GM12878 (cell line): ENCODE results near the gene CDC25A. TPM values are rescaled to one million over a fixed set of nuclear protein-coding genes. Genes with fewer than 3 reads are reported as not detected.

Experiments
- ATAC-seq: fragments of 200-7000 bp; cut with Tn5 transposase; 3 replicates; pipeline ENCODE4 v1.9.1; 2020; ENCODE audit warnings: mild to moderate bottlenecking, moderate library complexity
- BruUV-seq: library from RNA; stranded (reverse); fragments of 400-500 nt; replicated peaks from 2 replicates; lab custom pipeline; 2021; lab: Mats Ljungman, UMichigan
- CTCF ChIA-PET: fragments of 300-600 bp; sonication (Branson Sonifier 250); formaldehyde crosslinking; extraction: SDS; loops from one replicate; lab custom pipeline; 2021; ENCODE audit warnings: inconsistent platforms; lab: Yijun Ruan, JAX
- POLR2A ChIA-PET: fragments of 350-600 bp; formaldehyde crosslinking; extraction: SDS; loops from one replicate; lab custom pipeline; 2021; ENCODE audit warnings: inconsistent platforms; lab: Charles Lee
- RAD21 ChIA-PET: fragments of 300-600 bp; sonication (Branson Sonifier 250); formaldehyde crosslinking; loops from one replicate; lab custom pipeline; 2023; ENCODE audit warnings: antibody characterized with exemption; ENCODE audit not compliant: unreplicated experiment; lab: Charles Lee
- SMC1A ChIA-PET: fragments of 300-600 bp; sonication (Branson Sonifier 250); formaldehyde crosslinking; loops from one replicate; lab custom pipeline; 2023; ENCODE audit not compliant: unreplicated experiment, uncharacterized antibody; lab: Charles Lee
- DNase-seq: peaks from one replicate; pipeline ENCODE4 v3.0.0-alpha.2; 2011; ENCODE audit warnings: low read depth, low spot score
- FAIRE-seq: peaks from 3 replicates; lab custom pipeline; 2011; peaks lifted over from hg19 to GRCh38; lab: Jason Lieb, UNC
- H2AFZ ChIP-seq: 2 replicates; pipeline ENCODE4 v1.6.0; 2011; ENCODE audit warnings: low read depth, low read length, control low read depth; ENCODE audit not compliant: control insufficient read depth
- H3K27ac ChIP-seq: 2 replicates; pipeline ENCODE4 v1.5.1; 2011; ENCODE audit warnings: control low read depth; ENCODE audit not compliant: control insufficient read depth, insufficient read depth
- H3K27me3 ChIP-seq, 2 experiments: replicated peaks in 1 of 2; 2 replicates each; pipeline versions ENCODE4 v1.6.0 to v1.6.1; 2011; ENCODE audit warnings: low read length in 1 of 2; ENCODE audit not compliant: control insufficient read depth in 2 of 2, insufficient read depth in 2 of 2
- H3K36me3 ChIP-seq, 2 experiments: 2 replicates each; pipeline ENCODE4 v1.5.1; 2011; ENCODE audit warnings: low read length in 1 of 2; ENCODE audit not compliant: control insufficient read depth in 2 of 2, insufficient read depth in 2 of 2
- H3K4me1 ChIP-seq: 2 replicates; pipeline ENCODE4 v1.6.1; 2011; ENCODE audit warnings: mild to moderate bottlenecking, low read length, moderate library complexity, mixed read lengths; ENCODE audit not compliant: control insufficient read depth, insufficient read depth
- H3K4me2 ChIP-seq: 2 replicates; pipeline ENCODE4 v1.6.0; 2011; ENCODE audit warnings: control low read depth; ENCODE audit not compliant: control insufficient read depth, insufficient read depth
- H3K4me3 ChIP-seq: fragments of 200-600 bp; sonication (generic); 2 replicates; pipeline ENCODE4 v1.5.1; 2016
- H3K79me2 ChIP-seq: 2 replicates; pipeline ENCODE4 v1.6.0; 2011; ENCODE audit warnings: low read length; ENCODE audit not compliant: control insufficient read depth, insufficient read depth
- H3K9ac ChIP-seq: 2 replicates; pipeline ENCODE4 v1.8.0; 2011; ENCODE audit warnings: low read length, control low read depth, mixed read lengths; ENCODE audit not compliant: control insufficient read depth, insufficient read depth
- H3K9me3 ChIP-seq: replicated peaks from 3 replicates; pipeline ENCODE4 v1.5.1; 2011; ENCODE audit warnings: mild to moderate bottlenecking, low read length; ENCODE audit not compliant: control insufficient read depth, insufficient read depth
- H4K20me1 ChIP-seq: 2 replicates; pipeline ENCODE4 v1.6.0; 2011; ENCODE audit not compliant: control insufficient read depth, insufficient read depth
- ATF7 ChIP-seq: fragments of 450-650 bp; IDR thresholded peaks from 2 replicates; pipeline ENCODE4 v1.6.1; 2016; ENCODE audit warnings: low read depth, mild to moderate bottlenecking
- CBX3 ChIP-seq: fragments of 200-600 bp; sonication (generic); IDR thresholded peaks from 2 replicates; pipeline ENCODE4 v1.6.1; 2016; ENCODE audit warnings: low read depth, borderline replicate concordance
- CBX5 ChIP-seq: sonication (generic); IDR thresholded peaks from 2 replicates; pipeline ENCODE4 v1.6.1; 2016; ENCODE audit warnings: low read depth, moderate library complexity, mild to moderate bottlenecking, inconsistent platforms
- CEBPB ChIP-seq, 2 experiments: fragments of 150-350 bp in 1 of 2; IDR thresholded peaks; 2 replicates each; pipeline ENCODE4 v1.6.1; 2012 to 2014; ENCODE audit warnings: low read depth in 2 of 2, low read length in 2 of 2, borderline replicate concordance in 1 of 2, inconsistent platforms in 1 of 2
- CHD1 ChIP-seq: IDR thresholded peaks from 2 replicates; pipeline ENCODE4 v1.6.1; 2012; ENCODE audit warnings: low read depth, low read length, improper control_type of control experiment
- CREM ChIP-seq: IDR thresholded peaks from 2 replicates; pipeline ENCODE4 v1.6.1; 2014; ENCODE audit warnings: antibody characterized with exemption, low read depth
- EED ChIP-seq: sonication (generic); IDR thresholded peaks from 2 replicates; pipeline ENCODE4 v1.6.1; 2016; ENCODE audit warnings: antibody characterized with exemption, low read depth
- FOXK2 ChIP-seq: fragments of 450-650 bp; IDR thresholded peaks from 2 replicates; pipeline ENCODE4 v1.6.1; 2017; ENCODE audit warnings: mild to moderate bottlenecking, moderate library complexity
- NFYA ChIP-seq: IDR thresholded peaks from 2 replicates; pipeline ENCODE4 v1.6.1; 2011; ENCODE audit warnings: low read depth, mild to moderate bottlenecking, low read length, improper control_type of control experiment, borderline replicate concordance
- SMARCA5 ChIP-seq: fragments of 450-650 bp; IDR thresholded peaks from 2 replicates; pipeline ENCODE4 v1.6.1; 2017; ENCODE audit warnings: mild to moderate bottlenecking
- SUZ12 ChIP-seq: fragments of 200-600 bp; sonication (generic); IDR thresholded peaks from one replicate; pipeline ENCODE4 v1.6.1; 2018; ENCODE audit warnings: antibody characterized with exemption, mild to moderate bottlenecking; ENCODE audit not compliant: unreplicated experiment
- WGBS: methylation state at CpG from one replicate; pipeline ENCODE4 v1.1.6; 2016; ENCODE audit warnings: low lambda C conversion rate; ENCODE audit not compliant: insufficient replicate concordance, insufficient coverage; ENCODE audit errors: missing lambda C conversion rate; 5-methylcytosine and 5-hydroxymethylcytosine counted together
- in situ Hi-C: fragments of 300-500 bp; cut with MboI; formaldehyde crosslinking; loops from 9 replicates; pipeline ENCODE4 v1.14.3; 2018; ENCODE audit warnings: mixed read lengths
- intact Hi-C: fragments of 100-400 bp; cut with micrococcal nuclease; formaldehyde crosslinking; loops from one replicate; pipeline ENCODE4 v1.14.2; 2022; ENCODE audit not compliant: unreplicated experiment
- polyA plus RNA-seq, 11 experiments: library from polyadenylated mRNA; depleted of rRNA in 4 of 11; unstranded in 6 of 11; stranded (reverse) in 5 of 11; fragments of >200 nt; fragmentation: Nextera tagmentation in 4 of 11; fragmentation: Illumina TruSeq in 1 of 11; extraction: Ambion mirVana in 4 of 11; extraction: Trizol in 1 of 11; gene quantifications; 1 replicate in 1 of 11; 2 replicates in 10 of 11; pipeline versions ENCODE4 v1.2.1 to v1.2.3, GENCODE V29; 2011 to 2016; ENCODE audit warnings: inconsistent platforms in 2 of 11, missing spikeins in 2 of 11, low read depth in 1 of 11
- total RNA-seq, 4 experiments: library from RNA; depleted of rRNA in 3 of 4; stranded (reverse); fragments of >200 nt in 3 of 4; fragmentation: Illumina TruSeq in 1 of 4; extraction: Trizol in 1 of 4; gene quantifications; 2 replicates each; pipeline versions ENCODE4 v1.2.1 to v1.2.3, GENCODE V29; 2013 to 2021
- TF ChIP-seq, protein P1 (sequence below): fragments of 450-650 bp; IDR thresholded peaks from 2 replicates; pipeline ENCODE4 v1.6.1; 2017; ENCODE audit warnings: mild to moderate bottlenecking, moderate library complexity
- TF ChIP-seq, protein P2 (sequence below): fragments of 450-650 bp; IDR thresholded peaks from 2 replicates; pipeline ENCODE4 v1.6.1; 2017; ENCODE audit warnings: mild to moderate bottlenecking, low read depth, inconsistent platforms; ENCODE audit not compliant: poor library complexity, severe bottlenecking
- TF ChIP-seq, protein P3 (sequence below): fragments of 450-650 bp; IDR thresholded peaks from 2 replicates; pipeline ENCODE4 v1.6.1; 2016; ENCODE audit warnings: mild to moderate bottlenecking
- TF ChIP-seq, protein P4 (sequence below): IDR thresholded peaks from 2 replicates; pipeline ENCODE4 v1.6.1; 2011; ENCODE audit warnings: low read depth, mild to moderate bottlenecking, low read length, moderate library complexity, borderline replicate concordance; ENCODE audit errors: extremely low read depth
- TF ChIP-seq, protein P5 (sequence below): fragments of 450-650 bp; IDR thresholded peaks from 2 replicates; pipeline ENCODE4 v1.6.1; 2016; ENCODE audit warnings: mild to moderate bottlenecking

Gene CDC25A
- total and polyA plus RNA-seq, 10 of the 15 experiments (the other 5 are each of a cell fraction or from before 2014, with no cell fraction given) = 2.9 to 36.6 (median 26.9) TPM

DNA sequence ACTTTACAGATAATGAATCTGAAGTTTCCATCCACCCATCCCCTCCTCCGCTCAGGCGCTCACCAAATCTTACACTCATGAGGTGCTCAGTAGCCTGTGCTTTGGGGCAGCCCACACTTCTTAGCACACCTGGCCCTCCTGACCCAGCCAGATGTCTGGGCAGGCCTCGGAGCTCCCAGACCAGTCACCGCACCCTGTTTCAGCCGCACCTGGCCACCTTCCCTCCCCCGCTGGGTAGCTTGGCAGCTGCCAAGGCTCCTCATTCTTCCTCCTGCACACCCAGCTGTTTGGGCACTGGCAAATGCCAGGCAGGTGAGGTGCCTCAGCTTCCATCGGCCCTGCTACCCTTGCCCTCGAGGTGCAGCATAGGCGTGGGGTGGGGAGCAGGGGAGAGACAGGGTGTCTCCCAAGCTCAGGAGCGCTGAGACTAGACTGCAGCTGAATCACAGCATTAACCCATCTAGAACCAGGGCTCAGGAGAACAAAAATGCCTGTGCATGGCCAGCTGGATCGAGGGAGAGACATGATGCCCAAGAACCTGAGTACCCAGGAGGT lies 45.8 kb downstream of the CDC25A start:
- ATAC-seq (no peak), DNase-seq (no peak), FAIRE-seq (no peak)
- SMC1A ChIA-PET = no interaction called here
- Histone ChIP-seq H3K79me2 (no peaks in the 10 kb centered on the region), H3K9ac (no peak overlapping the region), H2AFZ (no peak overlapping the region), H3K27ac (no peak overlapping the region), H3K4me3 (no peak overlapping the region), H3K4me1 (no peaks in the 10 kb centered on the region), H3K27me3 (no peaks in the 10 kb centered on the region; a peak in 1 of 4 replicates), H3K4me2 (no peak overlapping the region), H3K36me3 (no peaks in the 10 kb centered on the region), H3K9me3 (no peaks in the 10 kb centered on the region), H4K20me1 (no peaks in the 10 kb centered on the region)
- in situ Hi-C loops = no loop called here
- no TSS peak for BruUV-seq
- RAD21 ChIA-PET = no interaction called here
- intact Hi-C loops = no loop called here
- POLR2A ChIA-PET = no interaction called here
- CTCF ChIA-PET = interaction anchor here (4.8 kb wide), 1 partner anchor 9 kb away, joined by 21 read pairs; no protein-coding TSS in a partner anchor
- 73% methylated on average over 11 of the region's 11 CpGs for WGBS
- TF ChIP-seq CBX5 = no peak
- TF ChIP-seq CBX3 = no peak
- TF ChIP-seq, protein P1, sequence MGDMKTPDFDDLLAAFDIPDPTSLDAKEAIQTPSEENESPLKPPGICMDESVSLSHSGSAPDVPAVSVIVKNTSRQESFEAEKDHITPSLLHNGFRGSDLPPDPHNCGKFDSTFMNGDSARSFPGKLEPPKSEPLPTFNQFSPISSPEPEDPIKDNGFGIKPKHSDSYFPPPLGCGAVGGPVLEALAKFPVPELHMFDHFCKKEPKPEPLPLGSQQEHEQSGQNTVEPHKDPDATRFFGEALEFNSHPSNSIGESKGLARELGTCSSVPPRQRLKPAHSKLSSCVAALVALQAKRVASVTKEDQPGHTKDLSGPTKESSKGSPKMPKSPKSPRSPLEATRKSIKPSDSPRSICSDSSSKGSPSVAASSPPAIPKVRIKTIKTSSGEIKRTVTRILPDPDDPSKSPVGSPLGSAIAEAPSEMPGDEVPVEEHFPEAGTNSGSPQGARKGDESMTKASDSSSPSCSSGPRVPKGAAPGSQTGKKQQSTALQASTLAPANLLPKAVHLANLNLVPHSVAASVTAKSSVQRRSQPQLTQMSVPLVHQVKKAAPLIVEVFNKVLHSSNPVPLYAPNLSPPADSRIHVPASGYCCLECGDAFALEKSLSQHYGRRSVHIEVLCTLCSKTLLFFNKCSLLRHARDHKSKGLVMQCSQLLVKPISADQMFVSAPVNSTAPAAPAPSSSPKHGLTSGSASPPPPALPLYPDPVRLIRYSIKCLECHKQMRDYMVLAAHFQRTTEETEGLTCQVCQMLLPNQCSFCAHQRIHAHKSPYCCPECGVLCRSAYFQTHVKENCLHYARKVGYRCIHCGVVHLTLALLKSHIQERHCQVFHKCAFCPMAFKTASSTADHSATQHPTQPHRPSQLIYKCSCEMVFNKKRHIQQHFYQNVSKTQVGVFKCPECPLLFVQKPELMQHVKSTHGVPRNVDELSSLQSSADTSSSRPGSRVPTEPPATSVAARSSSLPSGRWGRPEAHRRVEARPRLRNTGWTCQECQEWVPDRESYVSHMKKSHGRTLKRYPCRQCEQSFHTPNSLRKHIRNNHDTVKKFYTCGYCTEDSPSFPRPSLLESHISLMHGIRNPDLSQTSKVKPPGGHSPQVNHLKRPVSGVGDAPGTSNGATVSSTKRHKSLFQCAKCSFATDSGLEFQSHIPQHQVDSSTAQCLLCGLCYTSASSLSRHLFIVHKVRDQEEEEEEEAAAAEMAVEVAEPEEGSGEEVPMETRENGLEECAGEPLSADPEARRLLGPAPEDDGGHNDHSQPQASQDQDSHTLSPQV = no peak
- no peak for TF ChIP-seq CEBPB (IDR thresholded peaks at IDR 0.05; ENCODE audit: borderline replicate concordance in 1 of 2, low read depth in 2 of 2, low read length in 2 of 2)
- no peak for TF ChIP-seq EED
- TF ChIP-seq SMARCA5 = no peak
- no peak for TF ChIP-seq ATF7
- no peak for TF ChIP-seq CHD1
- no peak for TF ChIP-seq FOXK2
- TF ChIP-seq, protein P2, sequence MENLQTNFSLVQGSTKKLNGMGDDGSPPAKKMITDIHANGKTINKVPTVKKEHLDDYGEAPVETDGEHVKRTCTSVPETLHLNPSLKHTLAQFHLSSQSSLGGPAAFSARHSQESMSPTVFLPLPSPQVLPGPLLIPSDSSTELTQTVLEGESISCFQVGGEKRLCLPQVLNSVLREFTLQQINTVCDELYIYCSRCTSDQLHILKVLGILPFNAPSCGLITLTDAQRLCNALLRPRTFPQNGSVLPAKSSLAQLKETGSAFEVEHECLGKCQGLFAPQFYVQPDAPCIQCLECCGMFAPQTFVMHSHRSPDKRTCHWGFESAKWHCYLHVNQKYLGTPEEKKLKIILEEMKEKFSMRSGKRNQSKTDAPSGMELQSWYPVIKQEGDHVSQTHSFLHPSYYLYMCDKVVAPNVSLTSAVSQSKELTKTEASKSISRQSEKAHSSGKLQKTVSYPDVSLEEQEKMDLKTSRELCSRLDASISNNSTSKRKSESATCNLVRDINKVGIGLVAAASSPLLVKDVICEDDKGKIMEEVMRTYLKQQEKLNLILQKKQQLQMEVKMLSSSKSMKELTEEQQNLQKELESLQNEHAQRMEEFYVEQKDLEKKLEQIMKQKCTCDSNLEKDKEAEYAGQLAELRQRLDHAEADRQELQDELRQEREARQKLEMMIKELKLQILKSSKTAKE = no peak
- TF ChIP-seq CREM = no peak
- no peak for TF ChIP-seq SUZ12
- TF ChIP-seq, protein P3, sequence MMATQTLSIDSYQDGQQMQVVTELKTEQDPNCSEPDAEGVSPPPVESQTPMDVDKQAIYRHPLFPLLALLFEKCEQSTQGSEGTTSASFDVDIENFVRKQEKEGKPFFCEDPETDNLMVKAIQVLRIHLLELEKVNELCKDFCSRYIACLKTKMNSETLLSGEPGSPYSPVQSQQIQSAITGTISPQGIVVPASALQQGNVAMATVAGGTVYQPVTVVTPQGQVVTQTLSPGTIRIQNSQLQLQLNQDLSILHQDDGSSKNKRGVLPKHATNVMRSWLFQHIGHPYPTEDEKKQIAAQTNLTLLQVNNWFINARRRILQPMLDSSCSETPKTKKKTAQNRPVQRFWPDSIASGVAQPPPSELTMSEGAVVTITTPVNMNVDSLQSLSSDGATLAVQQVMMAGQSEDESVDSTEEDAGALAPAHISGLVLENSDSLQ = no peak
- TF ChIP-seq, protein P4, sequence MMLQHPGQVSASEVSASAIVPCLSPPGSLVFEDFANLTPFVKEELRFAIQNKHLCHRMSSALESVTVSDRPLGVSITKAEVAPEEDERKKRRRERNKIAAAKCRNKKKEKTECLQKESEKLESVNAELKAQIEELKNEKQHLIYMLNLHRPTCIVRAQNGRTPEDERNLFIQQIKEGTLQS = no peak
- no peak for TF ChIP-seq NFYA
- TF ChIP-seq, protein P5, sequence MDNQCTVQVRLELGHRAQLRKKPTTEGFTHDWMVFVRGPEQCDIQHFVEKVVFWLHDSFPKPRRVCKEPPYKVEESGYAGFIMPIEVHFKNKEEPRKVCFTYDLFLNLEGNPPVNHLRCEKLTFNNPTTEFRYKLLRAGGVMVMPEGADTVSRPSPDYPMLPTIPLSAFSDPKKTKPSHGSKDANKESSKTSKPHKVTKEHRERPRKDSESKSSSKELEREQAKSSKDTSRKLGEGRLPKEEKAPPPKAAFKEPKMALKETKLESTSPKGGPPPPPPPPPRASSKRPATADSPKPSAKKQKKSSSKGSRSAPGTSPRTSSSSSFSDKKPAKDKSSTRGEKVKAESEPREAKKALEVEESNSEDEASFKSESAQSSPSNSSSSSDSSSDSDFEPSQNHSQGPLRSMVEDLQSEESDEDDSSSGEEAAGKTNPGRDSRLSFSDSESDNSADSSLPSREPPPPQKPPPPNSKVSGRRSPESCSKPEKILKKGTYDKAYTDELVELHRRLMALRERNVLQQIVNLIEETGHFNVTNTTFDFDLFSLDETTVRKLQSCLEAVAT = no peak
